Measurements from ENCODE around the gene CELSR3. TPM values are rescaled to one million over a fixed set of nuclear protein-coding genes. Genes with fewer than 3 reads are reported as not detected.

The CELSR3 gene
- total and polyA plus RNA-seq, 4 donors, result 0.16 to 0.37 (median 0.26) TPM

GRCh38 chr3:48695393-48695753, 32.7 kb upstream of the CELSR3 start:
- Histone ChIP-seq H3K27me3 (ENCODE audit: control insufficient read depth in 4 of 4, insufficient read depth in 4 of 4, low read length in 3 of 4) (no peaks in the 10 kb centered on the region), H3K36me3 (ENCODE audit: control insufficient read depth in 4 of 4, insufficient read depth in 3 of 4, low read depth in 1 of 4, low read length in 3 of 4) (peaks cover 17 to 52% (median 43%) of the 10 kb centered on the region in 4 donors), H3K9me3 (ENCODE audit: control insufficient read depth in 4 of 4, low read length in 3 of 4) (no peaks in the 10 kb centered on the region), H3K9ac (ENCODE audit: low read depth in 1 of 2, low read length in 2 of 2) (no peak overlapping the region), H3K4me3 (ENCODE audit: low read depth in 1 of 3, low read length in 3 of 3) (no peak overlapping the region), H3K4me1 (ENCODE audit: control insufficient read depth in 4 of 4, insufficient read depth in 4 of 4, low read length in 3 of 4) (peaks cover 0 to 5% (median 4%) of the 10 kb centered on the region in 4 donors), H3K27ac (ENCODE audit: low read depth in 1 of 2, low read length in 2 of 2) (peak overlapping the region in 1 of 2 donors; percentile 17)
- WGBS, result 84% methylated on average over 9 of the region's 9 CpGs
- DNase-seq (ENCODE audit: low spot score), result no peak
- TF ChIP-seq RAD21 (IDR thresholded peaks at IDR 0.05), result no peak
- no peak for TF ChIP-seq JUND (IDR thresholded peaks at IDR 0.05)
- TF ChIP-seq YY1 (IDR thresholded peaks at IDR 0.05), result no peak
- TF ChIP-seq, protein P1, sequence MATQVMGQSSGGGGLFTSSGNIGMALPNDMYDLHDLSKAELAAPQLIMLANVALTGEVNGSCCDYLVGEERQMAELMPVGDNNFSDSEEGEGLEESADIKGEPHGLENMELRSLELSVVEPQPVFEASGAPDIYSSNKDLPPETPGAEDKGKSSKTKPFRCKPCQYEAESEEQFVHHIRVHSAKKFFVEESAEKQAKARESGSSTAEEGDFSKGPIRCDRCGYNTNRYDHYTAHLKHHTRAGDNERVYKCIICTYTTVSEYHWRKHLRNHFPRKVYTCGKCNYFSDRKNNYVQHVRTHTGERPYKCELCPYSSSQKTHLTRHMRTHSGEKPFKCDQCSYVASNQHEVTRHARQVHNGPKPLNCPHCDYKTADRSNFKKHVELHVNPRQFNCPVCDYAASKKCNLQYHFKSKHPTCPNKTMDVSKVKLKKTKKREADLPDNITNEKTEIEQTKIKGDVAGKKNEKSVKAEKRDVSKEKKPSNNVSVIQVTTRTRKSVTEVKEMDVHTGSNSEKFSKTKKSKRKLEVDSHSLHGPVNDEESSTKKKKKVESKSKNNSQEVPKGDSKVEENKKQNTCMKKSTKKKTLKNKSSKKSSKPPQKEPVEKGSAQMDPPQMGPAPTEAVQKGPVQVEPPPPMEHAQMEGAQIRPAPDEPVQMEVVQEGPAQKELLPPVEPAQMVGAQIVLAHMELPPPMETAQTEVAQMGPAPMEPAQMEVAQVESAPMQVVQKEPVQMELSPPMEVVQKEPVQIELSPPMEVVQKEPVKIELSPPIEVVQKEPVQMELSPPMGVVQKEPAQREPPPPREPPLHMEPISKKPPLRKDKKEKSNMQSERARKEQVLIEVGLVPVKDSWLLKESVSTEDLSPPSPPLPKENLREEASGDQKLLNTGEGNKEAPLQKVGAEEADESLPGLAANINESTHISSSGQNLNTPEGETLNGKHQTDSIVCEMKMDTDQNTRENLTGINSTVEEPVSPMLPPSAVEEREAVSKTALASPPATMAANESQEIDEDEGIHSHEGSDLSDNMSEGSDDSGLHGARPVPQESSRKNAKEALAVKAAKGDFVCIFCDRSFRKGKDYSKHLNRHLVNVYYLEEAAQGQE (IDR thresholded peaks at IDR 0.05), result no peak
- no peak for TF ChIP-seq NR2F2 (IDR thresholded peaks at IDR 0.05)
- TF ChIP-seq TAF1 (conservative IDR thresholded peaks at IDR 0.05), result no peak
- no peak for TF ChIP-seq FOXA1 (IDR thresholded peaks at IDR 0.05)
- TF ChIP-seq HNF4G (IDR thresholded peaks at IDR 0.05), result no peak
- TF ChIP-seq RXRA (IDR thresholded peaks at IDR 0.05), result no peak

DNA sequence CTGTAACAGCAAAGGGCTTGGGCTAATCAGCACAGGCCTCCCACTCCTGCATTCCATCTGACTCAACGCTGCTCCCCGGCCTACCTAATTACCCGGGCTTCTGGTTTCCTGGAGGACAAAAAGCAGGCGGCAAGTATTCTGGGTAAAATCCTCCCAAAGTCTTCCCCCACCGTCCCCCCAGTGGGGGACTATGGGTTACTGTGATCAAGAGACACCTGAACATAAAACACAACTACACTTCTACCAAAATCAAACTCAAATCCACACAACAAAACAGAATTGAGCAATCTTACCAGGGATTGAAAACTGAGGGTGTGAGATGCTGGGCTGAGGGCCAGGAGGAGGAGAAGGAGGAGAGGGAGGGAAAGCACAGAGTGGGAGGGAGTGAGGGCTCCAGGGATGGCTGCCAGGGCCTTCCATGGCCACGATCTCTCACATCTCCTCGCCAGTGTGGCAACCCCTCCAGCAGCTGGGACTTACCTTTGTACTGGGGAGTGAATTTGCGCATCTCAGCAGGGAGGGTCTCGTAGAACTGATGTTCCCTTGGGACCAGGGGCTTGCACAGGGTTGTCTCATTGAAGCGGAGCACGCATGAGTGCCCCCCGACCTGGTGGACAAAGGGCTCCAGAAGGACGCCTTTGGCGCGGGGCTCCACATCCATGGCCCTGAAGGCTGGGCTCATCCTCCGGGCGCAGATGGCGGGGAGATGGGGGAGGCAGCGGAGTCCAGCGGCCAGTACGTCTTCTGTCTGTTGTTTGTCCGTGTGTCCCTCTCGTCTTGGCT, 32.1 kb upstream of the CELSR3 start:
- 82% methylated on average over 23 of the region's 23 CpGs for WGBS
- no peak for TF ChIP-seq SP1 (IDR thresholded peaks at IDR 0.05)
- no peak for TF ChIP-seq YY1 (IDR thresholded peaks at IDR 0.05)
- TF ChIP-seq NR2F2 (IDR thresholded peaks at IDR 0.05), result no peak
- TF ChIP-seq GABPA (IDR thresholded peaks at IDR 0.05 in 1 of 2, conservative IDR thresholded peaks at IDR 0.05 in 1 of 2), result no peak
- TF ChIP-seq, protein P1 (IDR thresholded peaks at IDR 0.05), result no peak
- peaks cover 0 to 5% (median 4%) of the 10 kb centered on the region in 4 donors for H3K4me1 ChIP-seq (ENCODE audit: control insufficient read depth in 4 of 4, insufficient read depth in 4 of 4, low read length in 3 of 4)
- H3K27ac ChIP-seq (ENCODE audit: low read depth in 1 of 2, low read length in 2 of 2), result peak overlapping the region in 1 of 2 donors; percentile 17
- no peak overlapping the region for H3K4me3 ChIP-seq (ENCODE audit: low read depth in 1 of 3, low read length in 3 of 3)
- H3K9ac ChIP-seq (ENCODE audit: low read depth in 1 of 2, low read length in 2 of 2), result no peak overlapping the region
- H3K27me3 ChIP-seq (ENCODE audit: control insufficient read depth in 4 of 4, insufficient read depth in 4 of 4, low read length in 3 of 4), result no peaks in the 10 kb centered on the region
- no peaks in the 10 kb centered on the region for H3K9me3 ChIP-seq (ENCODE audit: control insufficient read depth in 4 of 4, low read length in 3 of 4)
- peaks cover 21 to 53% (median 48%) of the 10 kb centered on the region in 4 donors for H3K36me3 ChIP-seq (ENCODE audit: control insufficient read depth in 4 of 4, insufficient read depth in 3 of 4, low read depth in 1 of 4, low read length in 3 of 4)
- no peak for DNase-seq (ENCODE audit: low spot score)
